GM12878 (cell line): ENCODE results near the gene GRIK2. TPM values are rescaled to one million over a fixed set of nuclear protein-coding genes. Genes with fewer than 3 reads are reported as not detected.

ENCODE experiments used
- ATAC-seq: fragments of 200-7000 bp; cut with Tn5 transposase; 3 replicates; pipeline ENCODE4 v1.9.1; 2020; ENCODE audit warnings: mild to moderate bottlenecking, moderate library complexity
- BruUV-seq: library from RNA; stranded (reverse); fragments of 400-500 nt; replicated peaks from 2 replicates; lab custom pipeline; 2021; lab: Mats Ljungman, UMichigan
- CTCF ChIA-PET: fragments of 300-600 bp; sonication (Branson Sonifier 250); formaldehyde crosslinking; extraction: SDS; loops from one replicate; lab custom pipeline; 2021; ENCODE audit warnings: inconsistent platforms; lab: Yijun Ruan, JAX
- POLR2A ChIA-PET: fragments of 350-600 bp; formaldehyde crosslinking; extraction: SDS; loops from one replicate; lab custom pipeline; 2021; ENCODE audit warnings: inconsistent platforms; lab: Charles Lee
- RAD21 ChIA-PET: fragments of 300-600 bp; sonication (Branson Sonifier 250); formaldehyde crosslinking; loops from one replicate; lab custom pipeline; 2023; ENCODE audit warnings: antibody characterized with exemption; ENCODE audit not compliant: unreplicated experiment; lab: Charles Lee
- SMC1A ChIA-PET: fragments of 300-600 bp; sonication (Branson Sonifier 250); formaldehyde crosslinking; loops from one replicate; lab custom pipeline; 2023; ENCODE audit not compliant: unreplicated experiment, uncharacterized antibody; lab: Charles Lee
- DNase-seq: peaks from one replicate; pipeline ENCODE4 v3.0.0-alpha.2; 2011; ENCODE audit warnings: low read depth, low spot score
- FAIRE-seq: peaks from 3 replicates; lab custom pipeline; 2011; peaks lifted over from hg19 to GRCh38; lab: Jason Lieb, UNC
- H2AFZ ChIP-seq: 2 replicates; pipeline ENCODE4 v1.6.0; 2011; ENCODE audit warnings: low read depth, low read length, control low read depth; ENCODE audit not compliant: control insufficient read depth
- H3K27ac ChIP-seq: 2 replicates; pipeline ENCODE4 v1.5.1; 2011; ENCODE audit warnings: control low read depth; ENCODE audit not compliant: control insufficient read depth, insufficient read depth
- H3K27me3 ChIP-seq, 2 experiments: replicated peaks in 1 of 2; 2 replicates each; pipeline versions ENCODE4 v1.6.0 to v1.6.1; 2011; ENCODE audit warnings: low read length in 1 of 2; ENCODE audit not compliant: control insufficient read depth in 2 of 2, insufficient read depth in 2 of 2
- H3K36me3 ChIP-seq, 2 experiments: 2 replicates each; pipeline ENCODE4 v1.5.1; 2011; ENCODE audit warnings: low read length in 1 of 2; ENCODE audit not compliant: control insufficient read depth in 2 of 2, insufficient read depth in 2 of 2
- H3K4me1 ChIP-seq: 2 replicates; pipeline ENCODE4 v1.6.1; 2011; ENCODE audit warnings: mild to moderate bottlenecking, low read length, moderate library complexity, mixed read lengths; ENCODE audit not compliant: control insufficient read depth, insufficient read depth
- H3K4me2 ChIP-seq: 2 replicates; pipeline ENCODE4 v1.6.0; 2011; ENCODE audit warnings: control low read depth; ENCODE audit not compliant: control insufficient read depth, insufficient read depth
- H3K4me3 ChIP-seq: fragments of 200-600 bp; sonication (generic); 2 replicates; pipeline ENCODE4 v1.5.1; 2016
- H3K79me2 ChIP-seq: 2 replicates; pipeline ENCODE4 v1.6.0; 2011; ENCODE audit warnings: low read length; ENCODE audit not compliant: control insufficient read depth, insufficient read depth
- H3K9ac ChIP-seq: 2 replicates; pipeline ENCODE4 v1.8.0; 2011; ENCODE audit warnings: low read length, control low read depth, mixed read lengths; ENCODE audit not compliant: control insufficient read depth, insufficient read depth
- H3K9me3 ChIP-seq: replicated peaks from 3 replicates; pipeline ENCODE4 v1.5.1; 2011; ENCODE audit warnings: mild to moderate bottlenecking, low read length; ENCODE audit not compliant: control insufficient read depth, insufficient read depth
- H4K20me1 ChIP-seq: 2 replicates; pipeline ENCODE4 v1.6.0; 2011; ENCODE audit not compliant: control insufficient read depth, insufficient read depth
- ATF2 ChIP-seq: IDR thresholded peaks from 2 replicates; pipeline ENCODE4 v1.6.1; 2012; ENCODE audit warnings: low read length, inconsistent platforms
- CTCF ChIP-seq, 3 experiments: IDR thresholded peaks in 2 of 3; conservative IDR thresholded peaks in 1 of 3; 2 replicates each; pipeline ENCODE4 v1.5.1; 2011; ENCODE audit warnings: low read depth in 3 of 3, low read length in 3 of 3, mild to moderate bottlenecking in 3 of 3, control low read depth in 2 of 3, moderate library complexity in 2 of 3, inconsistent platforms in 1 of 3, mixed read lengths in 1 of 3; ENCODE audit not compliant: control insufficient read depth in 2 of 3, insufficient read depth in 1 of 3; ENCODE audit errors: extremely low read depth in 1 of 3
- E2F8 ChIP-seq: fragments of 450-650 bp; IDR thresholded peaks from 2 replicates; pipeline ENCODE4 v1.6.1; 2018; ENCODE audit warnings: mild to moderate bottlenecking, low read depth, moderate library complexity; ENCODE audit not compliant: partially characterized antibody
- EGR1 ChIP-seq, 2 experiments: IDR thresholded peaks; 1 replicate in 1 of 2; 2 replicates in 1 of 2; pipeline ENCODE4 v1.6.1; 2011 to 2012; ENCODE audit warnings: low read depth in 2 of 2, low read length in 2 of 2, borderline replicate concordance in 1 of 2, mild to moderate bottlenecking in 1 of 2, moderate library complexity in 1 of 2
- HCFC1 ChIP-seq: fragments of 150-350 bp; IDR thresholded peaks from 2 replicates; pipeline ENCODE4 v1.6.1; 2014; ENCODE audit warnings: low read length
- MTA2 ChIP-seq: fragments of 450-650 bp; IDR thresholded peaks from 2 replicates; pipeline ENCODE4 v1.6.1; 2016; ENCODE audit warnings: low read depth, mild to moderate bottlenecking, moderate library complexity
- MYC ChIP-seq: IDR thresholded peaks from 2 replicates; pipeline ENCODE4 v1.6.1; 2011; ENCODE audit warnings: mild to moderate bottlenecking, low read length, moderate library complexity, inconsistent platforms; ENCODE audit not compliant: insufficient read depth, insufficient replicate concordance, insufficient read length, severe bottlenecking
- NR2F1 ChIP-seq: fragments of 450-650 bp; conservative IDR thresholded peaks from 2 replicates; pipeline ENCODE4 v1.6.1; 2017; ENCODE audit warnings: mild to moderate bottlenecking
- RELB ChIP-seq: fragments of 450-650 bp; IDR thresholded peaks from 2 replicates; pipeline ENCODE4 v1.6.1; 2017; ENCODE audit warnings: low read depth, mild to moderate bottlenecking, moderate library complexity
- RUNX3 ChIP-seq: IDR thresholded peaks from 2 replicates; pipeline ENCODE4 v1.6.1; 2012; ENCODE audit warnings: low read length, inconsistent platforms
- SMAD1 ChIP-seq: fragments of 450-650 bp; IDR thresholded peaks from 2 replicates; pipeline ENCODE4 v1.6.1; 2018; ENCODE audit warnings: mild to moderate bottlenecking, low read depth; ENCODE audit not compliant: partially characterized antibody
- TBL1XR1 ChIP-seq: IDR thresholded peaks from 2 replicates; pipeline ENCODE4 v1.6.1; 2012; ENCODE audit warnings: low read depth, low read length, improper control_type of control experiment
- WRNIP1 ChIP-seq: IDR thresholded peaks from 2 replicates; pipeline ENCODE4 v1.6.1; 2011; ENCODE audit warnings: low read depth, low read length, improper control_type of control experiment, borderline replicate concordance
- in situ Hi-C: fragments of 300-500 bp; cut with MboI; formaldehyde crosslinking; loops from 9 replicates; pipeline ENCODE4 v1.14.3; 2018; ENCODE audit warnings: mixed read lengths
- intact Hi-C: fragments of 100-400 bp; cut with micrococcal nuclease; formaldehyde crosslinking; loops from one replicate; pipeline ENCODE4 v1.14.2; 2022; ENCODE audit not compliant: unreplicated experiment
- polyA plus RNA-seq, 11 experiments: library from polyadenylated mRNA; depleted of rRNA in 4 of 11; unstranded in 6 of 11; stranded (reverse) in 5 of 11; fragments of >200 nt; fragmentation: Nextera tagmentation in 4 of 11; fragmentation: Illumina TruSeq in 1 of 11; extraction: Ambion mirVana in 4 of 11; extraction: Trizol in 1 of 11; gene quantifications; 1 replicate in 1 of 11; 2 replicates in 10 of 11; pipeline versions ENCODE4 v1.2.1 to v1.2.3, GENCODE V29; 2011 to 2016; ENCODE audit warnings: inconsistent platforms in 2 of 11, missing spikeins in 2 of 11, low read depth in 1 of 11
- total RNA-seq, 4 experiments: library from RNA; depleted of rRNA in 3 of 4; stranded (reverse); fragments of >200 nt in 3 of 4; fragmentation: Illumina TruSeq in 1 of 4; extraction: Trizol in 1 of 4; gene quantifications; 2 replicates each; pipeline versions ENCODE4 v1.2.1 to v1.2.3, GENCODE V29; 2013 to 2021

Gene GRIK2
- total and polyA plus RNA-seq, 10 of the 15 experiments (the other 5 are each of a cell fraction or from before 2014, with no cell fraction given) = not detected

GRCh38 chr6:101393829-101394251, 332 bp downstream of the GRIK2 start (continued):
- no peak for TF ChIP-seq E2F8
- TF ChIP-seq ATF2 = no peak
- no peak for TF ChIP-seq TBL1XR1
- no peak for TF ChIP-seq WRNIP1
- TF ChIP-seq MTA2 = no peak
- TF ChIP-seq NR2F1 = no peak

GRCh38 chr6:101394936-101395335, 1.4 kb downstream of the GRIK2 start:
- Histone ChIP-seq H3K27ac (no peak overlapping the region), H3K36me3 (no peaks in the 10 kb centered on the region), H3K9ac (no peak overlapping the region), H3K79me2 (no peaks in the 10 kb centered on the region), H3K4me3 (no peak overlapping the region), H4K20me1 (no peaks in the 10 kb centered on the region), H3K9me3 (no peaks in the 10 kb centered on the region), H3K27me3 (peaks cover 14% of the 10 kb centered on the region in 2 experiments), H3K4me2 (no peak overlapping the region), H3K4me1 (no peaks in the 10 kb centered on the region), H2AFZ (no peak overlapping the region)
- no peak for DNase-seq
- SMC1A ChIA-PET = no interaction called here
- RAD21 ChIA-PET = no interaction called here
- CTCF ChIA-PET = interaction anchor here (1.0 to 1.2 kb wide), 3 partner anchors 13 to 1393 kb away, joined by 3 read pairs; no protein-coding TSS in a partner anchor
- BruUV-seq = no TSS peak
- FAIRE-seq = no peak
- ATAC-seq = no peak
- in situ Hi-C loops = no loop called here
- intact Hi-C loops = no loop called here
- POLR2A ChIA-PET = no interaction called here
- no peak for TF ChIP-seq RELB
- TF ChIP-seq SMAD1 = no peak
- no peak for TF ChIP-seq MYC
- TF ChIP-seq RUNX3 = no peak
- TF ChIP-seq EGR1 (IDR thresholded peaks at IDR 0.05; ENCODE audit: borderline replicate concordance in 1 of 2, low read depth in 2 of 2, low read length in 2 of 2) = no peak
- TF ChIP-seq CTCF (IDR thresholded peaks at IDR 0.05 in 2 of 3, conservative IDR thresholded peaks at IDR 0.05 in 1 of 3; ENCODE audit: control insufficient read depth in 2 of 3, extremely low read depth in 1 of 3, insufficient read depth in 1 of 3, low read depth in 3 of 3, low read length in 3 of 3) = no peak
- no peak for TF ChIP-seq HCFC1
